Measurements from ENCODE around the gene CALML4. TPM values are rescaled to one million over a fixed set of nuclear protein-coding genes. Genes with fewer than 3 reads are reported as not detected.

The CALML4 gene
- total and polyA plus RNA-seq, 2 experiments from 2014 or later: 49.6 to 79.8 TPM

Other genes starting within 250 kb of the CALML4 start
- 22.6 and 31.3 TPM in 2 replicates for gene PIAS1, start 151.0 kb downstream of the CALML4 start, total RNA-seq
- 45.4 and 66.8 TPM in 2 replicates for gene PIAS1, start 151.0 kb downstream of the CALML4 start, polyA plus RNA-seq
- 18.7 and 19.5 TPM in 2 replicates for gene CLN6, start 24.4 kb upstream of the CALML4 start, total RNA-seq
- gene CLN6, start 24.4 kb upstream of the CALML4 start, polyA plus RNA-seq: 10.7 and 11.0 TPM in 2 replicates
- 54.8 and 62.8 TPM in 2 replicates for gene FEM1B, start 72.4 kb upstream of the CALML4 start, total RNA-seq
- gene FEM1B, start 72.4 kb upstream of the CALML4 start, polyA plus RNA-seq: 11.9 and 12.1 TPM in 2 replicates
- gene ITGA11, start 226.8 kb upstream of the CALML4 start, total RNA-seq: 4.7 and 9.7 TPM in 2 replicates
- gene ITGA11, start 226.8 kb upstream of the CALML4 start, polyA plus RNA-seq: 19.2 and 19.6 TPM in 2 replicates